Vagina (tissue), 2 donors: Measurements from ENCODE around the gene LAMB4. TPM values are rescaled to one million over a fixed set of nuclear protein-coding genes. Genes with fewer than 3 reads are reported as not detected.

Experiments
- DNase-seq, 2 donors: peaks; one replicate each; pipeline ENCODE4 v3.0.0-alpha.2; 2017; ENCODE audit errors: extremely low spot score in 2 of 2
- H3K27ac ChIP-seq: fragments of 200-600 bp; sonication (generic); one replicate; pipeline ENCODE4 v1.5.1; 2019
- H3K27me3 ChIP-seq: fragments of 200-600 bp; sonication (generic); one replicate; pipeline ENCODE4 v1.5.1; 2019
- H3K36me3 ChIP-seq, 2 donors: fragments of 200-600 bp; sonication (generic); one replicate each; pipeline ENCODE4 v1.5.1; 2017 to 2019
- H3K4me1 ChIP-seq: fragments of 200-600 bp; sonication (generic); one replicate; pipeline ENCODE4 v1.5.1; 2019
- H3K4me3 ChIP-seq, 2 donors: fragments of 200-600 bp; sonication (generic); 1 replicate in 1 of 2; 2 replicates in 1 of 2; pipeline ENCODE4 v1.5.1; 2016 to 2019
- H3K9me3 ChIP-seq: fragments of 200-600 bp; sonication (generic); one replicate; pipeline ENCODE4 v1.5.1; 2019
- CTCF ChIP-seq, 3 experiments: fragments of 450-650 bp in 2 of 3; fragments of 200-600 bp in 1 of 3; sonication (generic) in 1 of 3; IDR thresholded peaks; one replicate each; pipeline ENCODE4 v1.5.1; 2017 to 2019; ENCODE audit warnings: antibody characterized with exemption in 3 of 3, mild to moderate bottlenecking in 2 of 3, moderate library complexity in 2 of 3
- POLR2A ChIP-seq, 2 donors: fragments of 450-650 bp; IDR thresholded peaks; one replicate each; pipeline ENCODE4 v1.6.1; 2017; ENCODE audit warnings: antibody characterized with exemption in 2 of 2, mild to moderate bottlenecking in 2 of 2, moderate library complexity in 2 of 2
- POLR2AphosphoS5 ChIP-seq, 2 donors: sonication (generic); formaldehyde crosslinking; IDR thresholded peaks; one replicate each; pipeline ENCODE4 v1.9.0; 2017; ENCODE audit warnings: antibody characterized with exemption in 2 of 2, mild to moderate bottlenecking in 2 of 2, low read depth in 1 of 2; ENCODE audit not compliant: insufficient read depth in 1 of 2
- intact Hi-C: fragments of 100-400 bp; cut with DNase I; formaldehyde crosslinking; loops from one replicate; pipeline ENCODE4 v1.15.1; 2023
- total RNA-seq: library from RNA; depleted of rRNA; stranded (reverse); fragments of >200 nt; gene quantifications from one replicate; pipeline ENCODE4 v1.2.3, GENCODE V29; 2016

The LAMB4 gene
- total RNA-seq, 1 donor from 2014 or later: 0.74 TPM

GRCh38 chr7:108045154-108045553 is 85.0 kb downstream of the LAMB4 start:
- Histone ChIP-seq H3K4me3 (no peak overlapping the region), H3K4me1 (no peaks in the 10 kb centered on the region), H3K27ac (no peak overlapping the region), H3K9me3 (no peaks in the 10 kb centered on the region), H3K36me3 (no peaks in the 10 kb centered on the region), H3K27me3 (no peaks in the 10 kb centered on the region)
- TF ChIP-seq CTCF (IDR thresholded peaks at IDR 0.05): no peak
- no peak for TF ChIP-seq POLR2A (IDR thresholded peaks at IDR 0.05)
- TF ChIP-seq POLR2AphosphoS5 (IDR thresholded peaks at IDR 0.05; ENCODE audit: insufficient read depth in 1 of 2, low read depth in 1 of 2): no peak
- no peak for DNase-seq
- intact Hi-C loops: no loop called here

- H3K4me1 ChIP-seq: no peaks in the 10 kb centered on the region
- H3K4me3 ChIP-seq: no peak overlapping the region
- H3K36me3 ChIP-seq: no peaks in the 10 kb centered on the region
- H3K9me3 ChIP-seq: no peaks in the 10 kb centered on the region
- no peak overlapping the region for H3K27ac ChIP-seq
- intact Hi-C loops: no loop called here
- H3K27me3 ChIP-seq: no peaks in the 10 kb centered on the region
- TF ChIP-seq POLR2AphosphoS5 (IDR thresholded peaks at IDR 0.05; ENCODE audit: insufficient read depth in 1 of 2, low read depth in 1 of 2): no peak
- TF ChIP-seq CTCF (IDR thresholded peaks at IDR 0.05): no peak
- no peak for TF ChIP-seq POLR2A (IDR thresholded peaks at IDR 0.05)
- DNase-seq: no peak
Observed at GRCh38 chr7:108044345-108044744, 85.8 kb downstream of the LAMB4 start.

- intact Hi-C loops: no loop called here
- no peaks in the 10 kb centered on the region for H3K27me3 ChIP-seq
- no peak for DNase-seq
- H3K27ac ChIP-seq: no peak overlapping the region
- no peaks in the 10 kb centered on the region for H3K9me3 ChIP-seq
- no peaks in the 10 kb centered on the region for H3K4me1 ChIP-seq
- H3K36me3 ChIP-seq: no peaks in the 10 kb centered on the region
- no peak for TF ChIP-seq POLR2A (IDR thresholded peaks at IDR 0.05)
- no peak for TF ChIP-seq CTCF (IDR thresholded peaks at IDR 0.05)
- TF ChIP-seq POLR2AphosphoS5 (IDR thresholded peaks at IDR 0.05; ENCODE audit: insufficient read depth in 1 of 2, low read depth in 1 of 2): no peak
- no peak overlapping the region for H3K4me3 ChIP-seq
Observed at GRCh38 chr7:108038986-108039385, 91.2 kb downstream of the LAMB4 start.

GRCh38 chr7:108037741-108038140 is 92.4 kb downstream of the LAMB4 start:
- H3K4me1 ChIP-seq: no peaks in the 10 kb centered on the region
- no peak overlapping the region for H3K27ac ChIP-seq
- no peak overlapping the region for H3K4me3 ChIP-seq
- TF ChIP-seq POLR2AphosphoS5 (IDR thresholded peaks at IDR 0.05; ENCODE audit: insufficient read depth in 1 of 2, low read depth in 1 of 2) (no peak), CTCF (IDR thresholded peaks at IDR 0.05) (no peak), POLR2A (IDR thresholded peaks at IDR 0.05) (no peak)
- intact Hi-C loops: no loop called here
- no peaks in the 10 kb centered on the region for H3K27me3 ChIP-seq
- H3K9me3 ChIP-seq: no peaks in the 10 kb centered on the region
- DNase-seq: no peak
- no peaks in the 10 kb centered on the region for H3K36me3 ChIP-seq

- Histone ChIP-seq H3K4me1 (no peaks in the 10 kb centered on the region), H3K27me3 (no peaks in the 10 kb centered on the region), H3K36me3 (no peaks in the 10 kb centered on the region), H3K9me3 (no peaks in the 10 kb centered on the region), H3K4me3 (no peak overlapping the region), H3K27ac (no peak overlapping the region)
- intact Hi-C loops: no loop called here
- DNase-seq: no peak
- TF ChIP-seq POLR2AphosphoS5 (IDR thresholded peaks at IDR 0.05; ENCODE audit: insufficient read depth in 1 of 2, low read depth in 1 of 2): no peak
- TF ChIP-seq POLR2A (IDR thresholded peaks at IDR 0.05): no peak
- no peak for TF ChIP-seq CTCF (IDR thresholded peaks at IDR 0.05)
Observed at GRCh38 chr7:108037140-108037539, 93.0 kb downstream of the LAMB4 start.
